ENCODE measurements around the gene DLX5. TPM values are rescaled to one million over a fixed set of nuclear protein-coding genes. Genes with fewer than 3 reads are reported as not detected.
A peak's percentile ranks its signal among the peaks of the same experiment; 100 is the strongest.

Gene DLX5
- total and polyA plus RNA-seq, 2 donors (not counting 3 experiments of a cell fraction or from before 2014, with no cell fraction given) = not detected

DNA sequence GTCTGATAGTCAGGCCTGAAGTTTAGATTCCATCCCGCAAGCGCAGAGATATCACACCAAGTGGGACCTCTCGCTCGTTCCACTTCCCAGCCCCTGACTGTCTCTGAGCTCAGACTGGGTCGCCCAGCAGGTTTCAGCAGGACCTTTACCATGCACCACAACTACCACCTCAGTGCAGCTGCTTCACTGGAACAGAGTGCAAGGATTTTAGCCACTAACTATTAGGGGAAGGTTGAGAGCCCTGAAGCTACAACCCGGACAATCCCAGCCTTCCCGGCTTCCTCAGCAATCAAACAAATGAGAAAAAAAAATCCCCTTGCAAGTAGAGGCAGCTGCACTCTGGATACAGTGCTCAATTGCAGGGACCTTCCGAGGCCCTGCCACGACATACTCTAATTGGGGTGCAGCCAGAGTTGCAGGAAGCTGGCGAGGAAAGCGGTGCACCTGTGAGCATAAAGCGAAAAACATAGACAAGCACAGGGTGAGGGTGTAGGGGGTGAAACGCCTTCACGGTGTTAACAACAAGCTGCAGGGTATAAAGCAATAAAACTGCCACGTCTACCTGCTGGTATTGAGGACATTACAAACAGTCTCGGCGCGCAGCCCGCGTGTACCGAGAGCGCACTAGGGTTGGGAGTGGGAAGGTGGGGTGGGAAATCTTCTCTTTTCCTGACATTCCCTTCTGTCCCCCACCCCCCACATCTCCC, 21.9 kb downstream of the DLX5 start:
- H3K9me3 ChIP-seq (replicated peaks; ENCODE audit: control insufficient read depth, insufficient read depth, low read length) = no peaks in the 10 kb centered on the region
- FAIRE-seq = no peak
- DNase-seq (ENCODE audit: low read depth, low spot score) = no peak
- no peak overlapping the region for H3K9ac ChIP-seq (replicated peaks; ENCODE audit: extremely low read depth, insufficient read depth, low read length)
- H3K9me1 ChIP-seq (replicated peaks; ENCODE audit: control insufficient read depth, extremely low read depth, insufficient read depth, low read length) = no peaks in the 10 kb centered on the region
- no peaks in the 10 kb centered on the region for H4K20me1 ChIP-seq (replicated peaks; ENCODE audit: control insufficient read depth, extremely low read depth, insufficient read depth, low read length)
- no peak overlapping the region for H3K4me3 ChIP-seq (replicated peaks in 1 of 3; ENCODE audit: insufficient read depth in 1 of 3, low read depth in 1 of 3, low read length in 3 of 3)
- no peak overlapping the region for H2AFZ ChIP-seq (ENCODE audit: low read depth, low read length)
- TF ChIP-seq FOS (IDR thresholded peaks at IDR 0.05; ENCODE audit: borderline replicate concordance, insufficient read depth, low read length) (no peak), EZH2 (IDR thresholded peaks at IDR 0.05; ENCODE audit: borderline replicate concordance, low read depth, low read length, severe bottlenecking) (peak; percentile 82)
- POLR2A ChIA-PET = no interaction called here
- intact Hi-C loops (cut with micrococcal nuclease) (loop anchor here (2.0 kb wide), 1 partner anchor 14 kb away; no protein-coding TSS in a partner anchor), dilution Hi-C loops (cut with MboI; ENCODE audit: extremely low pct_ligation_motif_present, low sequenced_read_pairs) (no loop called here)
- no peak overlapping the region for H3K27ac ChIP-seq (ENCODE audit: insufficient read depth, low read depth, low read length)
- no peaks in the 10 kb centered on the region for H3K36me3 ChIP-seq (ENCODE audit: control insufficient read depth in 2 of 2, extremely low read depth in 1 of 2, insufficient read depth in 2 of 2, low read length in 2 of 2)
- no peak overlapping the region for H3K4me2 ChIP-seq (ENCODE audit: insufficient read depth, low read length)
- CTCF ChIA-PET = interaction anchor here (1.1 to 2.9 kb wide), 2 partner anchors 11 to 24 kb away, joined by 4 to 8 read pairs; no protein-coding TSS in a partner anchor
- H3K79me2 ChIP-seq (ENCODE audit: control insufficient read depth, insufficient read depth, low read length) = no peaks in the 10 kb centered on the region
- H3K4me1 ChIP-seq (ENCODE audit: control insufficient read depth, extremely low read depth, insufficient read depth, low read length) = peaks cover 3% of the 10 kb centered on the region
- BruUV-seq (replicated peaks) = no TSS peak
- H3K27me3 ChIP-seq (ENCODE audit: control insufficient read depth in 2 of 2, insufficient read depth in 2 of 2, low read length in 2 of 2) = peaks cover 90 to 94% of the 10 kb centered on the region in 2 experiments

- FAIRE-seq (no peak), DNase-seq (ENCODE audit: low read depth, low spot score) (no peak)
- dilution Hi-C loops (cut with MboI; ENCODE audit: extremely low pct_ligation_motif_present, low sequenced_read_pairs) = no loop called here
- Histone ChIP-seq H3K9me1 (replicated peaks; ENCODE audit: control insufficient read depth, extremely low read depth, insufficient read depth, low read length) (no peaks in the 10 kb centered on the region), H2AFZ (ENCODE audit: low read depth, low read length) (no peak overlapping the region), H4K20me1 (replicated peaks; ENCODE audit: control insufficient read depth, extremely low read depth, insufficient read depth, low read length) (no peaks in the 10 kb centered on the region), H3K9me3 (replicated peaks; ENCODE audit: control insufficient read depth, insufficient read depth, low read length) (no peaks in the 10 kb centered on the region), H3K9ac (replicated peaks; ENCODE audit: extremely low read depth, insufficient read depth, low read length) (no peak overlapping the region), H3K4me2 (ENCODE audit: insufficient read depth, low read length) (no peak overlapping the region), H3K27me3 (ENCODE audit: control insufficient read depth in 2 of 2, insufficient read depth in 2 of 2, low read length in 2 of 2) (peaks cover 90 to 94% of the 10 kb centered on the region in 2 experiments), H3K79me2 (ENCODE audit: control insufficient read depth, insufficient read depth, low read length) (no peaks in the 10 kb centered on the region), H3K4me3 (replicated peaks in 1 of 3; ENCODE audit: insufficient read depth in 1 of 3, low read depth in 1 of 3, low read length in 3 of 3) (no peak overlapping the region), H3K4me1 (ENCODE audit: control insufficient read depth, extremely low read depth, insufficient read depth, low read length) (peaks cover 3% of the 10 kb centered on the region), H3K27ac (ENCODE audit: insufficient read depth, low read depth, low read length) (no peak overlapping the region), H3K36me3 (ENCODE audit: control insufficient read depth in 2 of 2, extremely low read depth in 1 of 2, insufficient read depth in 2 of 2, low read length in 2 of 2) (no peaks in the 10 kb centered on the region)
- TF ChIP-seq JUN (IDR thresholded peaks at IDR 0.05; ENCODE audit: borderline replicate concordance, insufficient read depth, insufficient read length, low read depth) (no peak), MAX (IDR thresholded peaks at IDR 0.05; ENCODE audit: insufficient read depth, insufficient read length) (no peak), MYC (IDR thresholded peaks at IDR 0.05; ENCODE audit: low read depth, low read length) (no peak), POLR2A (IDR thresholded peaks at IDR 0.05; ENCODE audit: low read depth, low read length) (no peak), POLR2AphosphoS5 (IDR thresholded peaks at IDR 0.05; ENCODE audit: insufficient read depth, low read depth, low read length) (no peak), FOS (IDR thresholded peaks at IDR 0.05; ENCODE audit: borderline replicate concordance, insufficient read depth, low read length) (no peak), EZH2 (IDR thresholded peaks at IDR 0.05; ENCODE audit: borderline replicate concordance, low read depth, low read length, severe bottlenecking) (no peak), GATA2 (IDR thresholded peaks at IDR 0.05; ENCODE audit: insufficient read depth, insufficient read length, low read depth, low read length) (no peak)
- TF ChIP-seq, protein P1, sequence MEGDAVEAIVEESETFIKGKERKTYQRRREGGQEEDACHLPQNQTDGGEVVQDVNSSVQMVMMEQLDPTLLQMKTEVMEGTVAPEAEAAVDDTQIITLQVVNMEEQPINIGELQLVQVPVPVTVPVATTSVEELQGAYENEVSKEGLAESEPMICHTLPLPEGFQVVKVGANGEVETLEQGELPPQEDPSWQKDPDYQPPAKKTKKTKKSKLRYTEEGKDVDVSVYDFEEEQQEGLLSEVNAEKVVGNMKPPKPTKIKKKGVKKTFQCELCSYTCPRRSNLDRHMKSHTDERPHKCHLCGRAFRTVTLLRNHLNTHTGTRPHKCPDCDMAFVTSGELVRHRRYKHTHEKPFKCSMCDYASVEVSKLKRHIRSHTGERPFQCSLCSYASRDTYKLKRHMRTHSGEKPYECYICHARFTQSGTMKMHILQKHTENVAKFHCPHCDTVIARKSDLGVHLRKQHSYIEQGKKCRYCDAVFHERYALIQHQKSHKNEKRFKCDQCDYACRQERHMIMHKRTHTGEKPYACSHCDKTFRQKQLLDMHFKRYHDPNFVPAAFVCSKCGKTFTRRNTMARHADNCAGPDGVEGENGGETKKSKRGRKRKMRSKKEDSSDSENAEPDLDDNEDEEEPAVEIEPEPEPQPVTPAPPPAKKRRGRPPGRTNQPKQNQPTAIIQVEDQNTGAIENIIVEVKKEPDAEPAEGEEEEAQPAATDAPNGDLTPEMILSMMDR (IDR thresholded peaks at IDR 0.05; ENCODE audit: extremely low read depth in 1 of 2, insufficient read depth in 1 of 2, low read depth in 1 of 2, low read length in 2 of 2) = no peak
- intact Hi-C loops (cut with micrococcal nuclease) = loop anchor here (2.0 kb wide), 1 partner anchor 15 kb away; no protein-coding TSS in a partner anchor
- BruUV-seq (replicated peaks) = no TSS peak
- ChIA-PET POLR2A (no interaction called here), CTCF (interaction anchor here (1.1 to 2.9 kb wide), 2 partner anchors 12 to 25 kb away, joined by 4 to 8 read pairs; no protein-coding TSS in a partner anchor)
Observed at GRCh38 chr7:97001656-97002554, 22.7 kb downstream of the DLX5 start.

All from endothelial cell of umbilical vein (primary cell).